H1 (cell line): Measurements from ENCODE around the gene PEAK1. TPM values are rescaled to one million over a fixed set of nuclear protein-coding genes. Genes with fewer than 3 reads are reported as not detected.

Source experiments
- ASH2L ChIP-seq: fragments of 200-600, 300-600 bp; sonication (generic); IDR thresholded peaks from one replicate; pipeline ENCODE4 v1.7.1; 2017; ENCODE audit warnings: low read length
- ATF3 ChIP-seq: IDR thresholded peaks from 2 replicates; pipeline ENCODE4 v1.6.1; 2011; ENCODE audit warnings: low read depth, mild to moderate bottlenecking, low read length; ENCODE audit not compliant: insufficient read depth
- CHD7 ChIP-seq: fragments of 300-600 bp; sonication (generic); IDR thresholded peaks from 2 replicates; pipeline ENCODE4 v1.7.1; 2012; ENCODE audit warnings: low read length, moderate library complexity, mild to moderate bottlenecking, inconsistent platforms; ENCODE audit not compliant: insufficient replicate concordance
- GABPA ChIP-seq: IDR thresholded peaks from 2 replicates; pipeline ENCODE4 v1.6.1; 2011; ENCODE audit warnings: mild to moderate bottlenecking, low read length, moderate library complexity, borderline replicate concordance; ENCODE audit not compliant: insufficient read depth
- MAFK ChIP-seq: IDR thresholded peaks from 2 replicates; pipeline ENCODE4 v1.6.1; 2012; ENCODE audit warnings: low read depth, mild to moderate bottlenecking, improper control_type of control experiment, low read length
- NANOG ChIP-seq: IDR thresholded peaks from 2 replicates; pipeline ENCODE4 v1.6.1; 2011; ENCODE audit warnings: low read length, low read depth, mild to moderate bottlenecking, inconsistent platforms; ENCODE audit not compliant: insufficient read depth, poor library complexity, severe bottlenecking
- SP4 ChIP-seq: IDR thresholded peaks from 2 replicates; pipeline ENCODE4 v1.6.1; 2012; ENCODE audit warnings: low read length, inconsistent platforms
- SUZ12 ChIP-seq: fragments of 200-600 bp; sonication (generic); IDR thresholded peaks from 2 replicates; pipeline ENCODE4 v1.6.1; 2012; ENCODE audit warnings: mild to moderate bottlenecking, inconsistent platforms, low read length, moderate library complexity, mixed read lengths
- polyA plus RNA-seq, 7 experiments: library from polyadenylated mRNA; depleted of rRNA in 3 of 7; stranded (reverse) in 5 of 7; unstranded in 2 of 7; fragments of >200 nt in 5 of 7; fragments of 200-250 nt in 2 of 7; gene quantifications; 1 replicate in 5 of 7; 2 replicates in 1 of 7; 4 replicates in 1 of 7; pipeline versions ENCODE4 v1.2.1 to v1.2.3, GENCODE V29; 2011 to 2013; ENCODE audit warnings: missing spikeins in 2 of 7, mixed read lengths in 2 of 7
- total RNA-seq: library from RNA; stranded (reverse); fragmentation: NEBNext Ultra II Directional; extraction: Animal tissue kit (Norgen Biotek cat#: 25700); gene quantifications from 2 replicates; pipeline ENCODE4 v1.2.1, GENCODE V29; 2021

PEAK1 gene
- total and polyA plus RNA-seq, 2 of the 8 experiments (the other 6 are each of a cell fraction or from before 2014, with no cell fraction given) = 8.8 to 44.8 TPM

- TF ChIP-seq CHD7 (no peak), ATF3 (no peak), GABPA (no peak), SUZ12 (no peak), ASH2L (no peak), NANOG (no peak), SP4 (no peak), MAFK (no peak)
Observed at GRCh38 chr15:77171221-77171967, 248.5 kb downstream of the PEAK1 start (continued).
